A549 (cell line): ENCODE data around the gene JOSD1. TPM values are rescaled to one million over a fixed set of nuclear protein-coding genes. Genes with fewer than 3 reads are reported as not detected.

Experiments
- BHLHE40 ChIP-seq: IDR thresholded peaks from 2 replicates; pipeline ENCODE4 v1.6.1; 2012; ENCODE audit warnings: low read depth, low read length, inconsistent platforms
- CBX2 ChIP-seq: fragments of 200-600 bp; sonication (generic); IDR thresholded peaks from 2 replicates; pipeline ENCODE4 v1.6.1; 2016; ENCODE audit warnings: low read depth, mild to moderate bottlenecking, borderline replicate concordance
- CEBPB ChIP-seq, 2 experiments: fragments of >200 bp in 1 of 2; sonication (Bioruptor Twin) in 1 of 2; formaldehyde crosslinking in 1 of 2; IDR thresholded peaks; 2 replicates each; pipeline ENCODE4 v1.6.1; 2012 to 2016
- EHF ChIP-seq: fragments of 250-450 bp; sonication (Bioruptor Pico); IDR thresholded peaks from 2 replicates; pipeline ENCODE4 v1.5.0; 2020; ENCODE audit warnings: mild to moderate bottlenecking
- EHMT2 ChIP-seq: fragments of 200-600 bp; sonication (generic); IDR thresholded peaks from 2 replicates; pipeline ENCODE4 v1.6.1; 2016; ENCODE audit warnings: antibody characterized with exemption, low read depth, mild to moderate bottlenecking, moderate library complexity
- EP300 ChIP-seq, 2 experiments: fragments of >200 bp; sonication (Bioruptor Twin); formaldehyde crosslinking; IDR thresholded peaks; 2 replicates in 1 of 2; 3 replicates in 1 of 2; pipeline ENCODE4 v1.6.1; 2016 to 2017
- ESRRA ChIP-seq: fragments of 150-350 bp; IDR thresholded peaks from 2 replicates; pipeline ENCODE4 v1.6.1; 2014; ENCODE audit warnings: mild to moderate bottlenecking, low read length, borderline replicate concordance
- FOSB ChIP-seq: fragments of 250-450 bp; sonication (Bioruptor Pico); IDR thresholded peaks from 2 replicates; pipeline ENCODE4 v1.5.0; 2020; ENCODE audit warnings: mild to moderate bottlenecking, moderate library complexity
- FOXS1 ChIP-seq: fragments of 250-450 bp; sonication (Bioruptor Pico); IDR thresholded peaks from 2 replicates; pipeline ENCODE4 v1.5.0; 2020; ENCODE audit warnings: mild to moderate bottlenecking, moderate library complexity
- GATA3 ChIP-seq: IDR thresholded peaks from 2 replicates; pipeline ENCODE4 v1.6.1; 2012; ENCODE audit warnings: borderline replicate concordance
- HDAC2 ChIP-seq: fragments of 200-600 bp; sonication (generic); IDR thresholded peaks from 2 replicates; pipeline ENCODE4 v1.6.1; 2016
- JUN ChIP-seq, 2 experiments: fragments of >200 bp; sonication (Bioruptor Twin); formaldehyde crosslinking; IDR thresholded peaks; 2 replicates in 1 of 2; 3 replicates in 1 of 2; pipeline ENCODE4 v1.6.1; 2016 to 2017
- JUNB ChIP-seq: fragments of >200 bp; sonication (Bioruptor Twin); formaldehyde crosslinking; IDR thresholded peaks from 2 replicates; pipeline ENCODE4 v1.6.1; 2016
- KDM1A ChIP-seq: fragments of 200-600 bp; sonication (generic); IDR thresholded peaks from 2 replicates; pipeline ENCODE4 v1.6.1; 2016; ENCODE audit warnings: low read depth, mild to moderate bottlenecking
- MAFK ChIP-seq: fragments of 450-650 bp; IDR thresholded peaks from 2 replicates; pipeline ENCODE4 v1.6.1; 2014; ENCODE audit not compliant: partially characterized antibody
- MAZ ChIP-seq: fragments of 150-350 bp; IDR thresholded peaks from 2 replicates; pipeline ENCODE4 v1.6.1; 2014; ENCODE audit warnings: antibody characterized with exemption, low read depth, low read length, borderline replicate concordance
- NR3C1 ChIP-seq: fragments of >200 bp; sonication (Bioruptor Twin); formaldehyde crosslinking; IDR thresholded peaks from 3 replicates; pipeline ENCODE4 v1.6.1; 2017
- PHF8 ChIP-seq: fragments of 200-600 bp; sonication (generic); IDR thresholded peaks from 2 replicates; pipeline ENCODE4 v1.6.1; 2016; ENCODE audit warnings: low read depth, mild to moderate bottlenecking, antibody characterized with exemption, moderate library complexity, borderline replicate concordance
- POLR2A ChIP-seq: IDR thresholded peaks from 2 replicates; pipeline ENCODE4 v1.6.1; 2012; ENCODE audit warnings: mild to moderate bottlenecking, low read length
- RARB ChIP-seq: fragments of 250-450 bp; sonication (Bioruptor Pico); IDR thresholded peaks from 2 replicates; pipeline ENCODE4 v1.8.0; 2021; ENCODE audit warnings: mild to moderate bottlenecking, moderate library complexity
- RCOR1 ChIP-seq: fragments of 150-350 bp; IDR thresholded peaks from 2 replicates; pipeline ENCODE4 v1.6.1; 2014; ENCODE audit warnings: antibody characterized with exemption, low read length, low read depth
- RFX5 ChIP-seq: fragments of 450-650 bp; IDR thresholded peaks from 2 replicates; pipeline ENCODE4 v1.7.1; 2014; ENCODE audit warnings: antibody characterized with exemption, mild to moderate bottlenecking, moderate library complexity
- RNF2 ChIP-seq: fragments of 200-600 bp; sonication (generic); IDR thresholded peaks from 2 replicates; pipeline ENCODE4 v1.6.1; 2016; ENCODE audit warnings: low read depth, mild to moderate bottlenecking, antibody characterized with exemption, moderate library complexity, borderline replicate concordance
- TFCP2L1 ChIP-seq: fragments of 250-450 bp; sonication (Bioruptor Pico); IDR thresholded peaks from 2 replicates; pipeline ENCODE4 v1.5.0; 2021; ENCODE audit warnings: mild to moderate bottlenecking
- ZNF302 ChIP-seq: fragments of 250-450 bp; sonication (Bioruptor Pico); IDR thresholded peaks from 2 replicates; pipeline ENCODE4 v1.9.0; 2021; ENCODE audit warnings: inconsistent platforms, mild to moderate bottlenecking, moderate library complexity
- ZSCAN20 ChIP-seq: fragments of 250-450 bp; sonication (Bioruptor Pico); IDR thresholded peaks from 2 replicates; pipeline ENCODE4 v1.8.0; 2022; ENCODE audit warnings: mild to moderate bottlenecking, moderate library complexity
- polyA plus RNA-seq, 4 experiments: library from polyadenylated mRNA; depleted of rRNA in 3 of 4; stranded (reverse); fragments of >200 nt; fragmentation: RNase III in 1 of 4; extraction: RNeasy Plus Mini Kit Qiagen cat#74134 plus additional on column Dnase treatment in 1 of 4; gene quantifications; 2 replicates in 3 of 4; 3 replicates in 1 of 4; pipeline ENCODE4 v1.2.3, GENCODE V29; 2011 to 2017
- TF ChIP-seq, protein P1 (sequence below): fragments of >200 bp; sonication (Bioruptor Twin); formaldehyde crosslinking; IDR thresholded peaks from 3 replicates; pipeline ENCODE4 v1.5.1; 2016
- TF ChIP-seq, protein P2 (sequence below): fragments of 450-650 bp; IDR thresholded peaks from 2 replicates; pipeline ENCODE4 v1.6.1; 2014; ENCODE audit warnings: antibody characterized with exemption
- TF ChIP-seq, protein P3 (sequence below): IDR thresholded peaks from 2 replicates; pipeline ENCODE4 v1.6.1; 2012
- TF ChIP-seq, protein P4 (sequence below): fragments of >200 bp; sonication (Bioruptor Twin); formaldehyde crosslinking; IDR thresholded peaks from 2 replicates; pipeline ENCODE4 v1.6.1; 2016
- TF ChIP-seq, protein P5 (sequence below): fragments of 250-450 bp; sonication (Bioruptor Pico); IDR thresholded peaks from 2 replicates; pipeline ENCODE4 v1.5.0; 2021; ENCODE audit warnings: mild to moderate bottlenecking, moderate library complexity, borderline replicate concordance

Gene JOSD1
- polyA plus RNA-seq, 2 of the 4 experiments (the other 2 are of a cell fraction), result 29.7 to 37.5 TPM

DNA sequence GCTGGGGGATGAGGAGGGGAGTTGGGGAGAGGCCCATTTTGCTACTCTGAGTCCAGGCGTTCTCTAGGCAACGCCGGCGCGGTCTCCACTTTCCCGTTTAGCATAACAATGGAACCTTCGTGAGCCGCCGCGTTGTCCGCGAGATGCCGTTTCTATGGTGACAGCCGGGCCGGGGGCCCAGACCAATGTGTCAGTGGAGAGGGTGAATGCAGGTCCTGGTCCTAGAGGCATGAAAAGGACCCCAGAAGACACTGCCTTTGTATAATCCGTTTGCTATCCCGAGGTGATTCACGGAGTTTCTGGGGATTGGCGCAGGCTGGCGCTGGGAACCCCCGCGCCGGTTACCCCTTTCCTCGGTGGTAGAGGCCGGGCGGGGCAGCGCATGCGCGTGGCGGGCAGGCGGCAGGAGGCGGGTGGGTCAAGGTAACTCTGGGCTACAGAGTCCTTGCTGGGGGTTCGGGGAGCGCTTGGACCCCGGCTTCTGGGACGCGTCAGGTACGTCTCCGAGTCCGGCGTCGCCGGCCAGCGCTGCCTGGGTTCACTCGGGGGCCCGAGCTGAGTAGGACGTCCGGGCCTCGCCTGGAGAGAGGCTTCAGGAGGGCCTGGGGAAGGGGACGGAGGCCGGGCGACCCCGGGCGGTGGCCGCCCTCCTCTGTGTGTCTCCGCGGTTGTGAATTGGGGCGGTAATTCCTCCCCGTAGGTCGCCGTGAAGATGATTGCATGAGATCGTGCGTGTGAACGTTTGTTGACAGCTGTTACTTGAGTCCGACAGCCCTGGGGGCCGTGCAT, 44.3 kb downstream of the JOSD1 start, which contains the start of the genes CBY1 and FAM227A (continued):
- TF ChIP-seq, protein P1, sequence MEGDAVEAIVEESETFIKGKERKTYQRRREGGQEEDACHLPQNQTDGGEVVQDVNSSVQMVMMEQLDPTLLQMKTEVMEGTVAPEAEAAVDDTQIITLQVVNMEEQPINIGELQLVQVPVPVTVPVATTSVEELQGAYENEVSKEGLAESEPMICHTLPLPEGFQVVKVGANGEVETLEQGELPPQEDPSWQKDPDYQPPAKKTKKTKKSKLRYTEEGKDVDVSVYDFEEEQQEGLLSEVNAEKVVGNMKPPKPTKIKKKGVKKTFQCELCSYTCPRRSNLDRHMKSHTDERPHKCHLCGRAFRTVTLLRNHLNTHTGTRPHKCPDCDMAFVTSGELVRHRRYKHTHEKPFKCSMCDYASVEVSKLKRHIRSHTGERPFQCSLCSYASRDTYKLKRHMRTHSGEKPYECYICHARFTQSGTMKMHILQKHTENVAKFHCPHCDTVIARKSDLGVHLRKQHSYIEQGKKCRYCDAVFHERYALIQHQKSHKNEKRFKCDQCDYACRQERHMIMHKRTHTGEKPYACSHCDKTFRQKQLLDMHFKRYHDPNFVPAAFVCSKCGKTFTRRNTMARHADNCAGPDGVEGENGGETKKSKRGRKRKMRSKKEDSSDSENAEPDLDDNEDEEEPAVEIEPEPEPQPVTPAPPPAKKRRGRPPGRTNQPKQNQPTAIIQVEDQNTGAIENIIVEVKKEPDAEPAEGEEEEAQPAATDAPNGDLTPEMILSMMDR, result no peak
- no peak for TF ChIP-seq HDAC2
- no peak for TF ChIP-seq EHF (CRISPR knock-in tag)
- TF ChIP-seq, protein P2, sequence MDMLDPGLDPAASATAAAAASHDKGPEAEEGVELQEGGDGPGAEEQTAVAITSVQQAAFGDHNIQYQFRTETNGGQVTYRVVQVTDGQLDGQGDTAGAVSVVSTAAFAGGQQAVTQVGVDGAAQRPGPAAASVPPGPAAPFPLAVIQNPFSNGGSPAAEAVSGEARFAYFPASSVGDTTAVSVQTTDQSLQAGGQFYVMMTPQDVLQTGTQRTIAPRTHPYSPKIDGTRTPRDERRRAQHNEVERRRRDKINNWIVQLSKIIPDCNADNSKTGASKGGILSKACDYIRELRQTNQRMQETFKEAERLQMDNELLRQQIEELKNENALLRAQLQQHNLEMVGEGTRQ, result no peak
- TF ChIP-seq FOSB (CRISPR knock-in tag), result no peak
- TF ChIP-seq, protein P3, sequence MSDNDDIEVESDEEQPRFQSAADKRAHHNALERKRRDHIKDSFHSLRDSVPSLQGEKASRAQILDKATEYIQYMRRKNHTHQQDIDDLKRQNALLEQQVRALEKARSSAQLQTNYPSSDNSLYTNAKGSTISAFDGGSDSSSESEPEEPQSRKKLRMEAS, result 0 out of 2 replicates have a peak, but pooled peaks have one; percentile 23
- no peak for TF ChIP-seq RCOR1
- TF ChIP-seq CEBPB (IDR thresholded peaks at IDR 0.05), result no peak
- TF ChIP-seq MAFK, result no peak
- TF ChIP-seq, protein P4, sequence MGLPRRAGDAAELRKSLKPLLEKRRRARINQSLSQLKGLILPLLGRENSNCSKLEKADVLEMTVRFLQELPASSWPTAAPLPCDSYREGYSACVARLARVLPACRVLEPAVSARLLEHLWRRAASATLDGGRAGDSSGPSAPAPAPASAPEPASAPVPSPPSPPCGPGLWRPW, result no peak
- no peak for TF ChIP-seq TFCP2L1 (CRISPR knock-in tag)
- TF ChIP-seq RNF2, result no peak
- TF ChIP-seq MAZ, result no peak
- TF ChIP-seq EP300 (IDR thresholded peaks at IDR 0.05), result no peak
- peak; percentile 59; the same call in 1 of the 2 replicates for TF ChIP-seq BHLHE40
- no peak for TF ChIP-seq RARB (CRISPR knock-in tag)
- TF ChIP-seq ZSCAN20 (CRISPR knock-in tag), result no peak
- TF ChIP-seq POLR2A, result peak; percentile 24
- TF ChIP-seq ESRRA, result no peak
- TF ChIP-seq JUNB, result no peak
- no peak for TF ChIP-seq FOXS1 (CRISPR knock-in tag)
- 0 out of 2 replicates have a peak, but pooled peaks have one; percentile 30 for TF ChIP-seq GATA3
- TF ChIP-seq NR3C1, result no peak
- peak; percentile 62 for TF ChIP-seq PHF8
- TF ChIP-seq, protein P5, sequence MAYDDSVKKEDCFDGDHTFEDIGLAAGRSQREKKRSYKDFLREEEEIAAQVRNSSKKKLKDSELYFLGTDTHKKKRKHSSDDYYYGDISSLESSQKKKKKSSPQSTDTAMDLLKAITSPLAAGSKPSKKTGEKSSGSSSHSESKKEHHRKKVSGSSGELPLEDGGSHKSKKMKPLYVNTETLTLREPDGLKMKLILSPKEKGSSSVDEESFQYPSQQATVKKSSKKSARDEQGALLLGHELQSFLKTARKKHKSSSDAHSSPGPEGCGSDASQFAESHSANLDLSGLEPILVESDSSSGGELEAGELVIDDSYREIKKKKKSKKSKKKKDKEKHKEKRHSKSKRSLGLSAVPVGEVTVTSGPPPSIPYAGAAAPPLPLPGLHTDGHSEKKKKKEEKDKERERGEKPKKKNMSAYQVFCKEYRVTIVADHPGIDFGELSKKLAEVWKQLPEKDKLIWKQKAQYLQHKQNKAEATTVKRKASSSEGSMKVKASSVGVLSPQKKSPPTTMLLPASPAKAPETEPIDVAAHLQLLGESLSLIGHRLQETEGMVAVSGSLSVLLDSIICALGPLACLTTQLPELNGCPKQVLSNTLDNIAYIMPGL (CRISPR knock-in tag), result no peak
- TF ChIP-seq EHMT2, result no peak
- no peak for TF ChIP-seq RFX5
- TF ChIP-seq CBX2, result no peak
- TF ChIP-seq KDM1A, result no peak
- TF ChIP-seq JUN (IDR thresholded peaks at IDR 0.05), result 0 out of 5 replicates have a peak, but pooled peaks of 1 of the 2 experiments have one; percentile 28
- no peak for TF ChIP-seq ZNF302
